HEK293 (cell line): ENCODE results near the gene BRI3BP.

ENCODE experiments used
- BCL11B ChIP-seq: fragments of 450-650 bp; formaldehyde crosslinking; IDR thresholded peaks from 2 replicates; pipeline ENCODE4 v1.5.1; 2016; ENCODE audit warnings: low read depth, missing biosample characterization, missing genetic modification characterization
- CTCF ChIP-seq: fragments of 450-650 bp; formaldehyde crosslinking; IDR thresholded peaks from 2 replicates; pipeline ENCODE4 v1.5.1; 2016; ENCODE audit warnings: missing biosample characterization, missing genetic modification characterization
- GFI1B ChIP-seq: fragments of 450-650 bp; formaldehyde crosslinking; IDR thresholded peaks from 2 replicates; pipeline ENCODE4 v1.5.1; 2016; ENCODE audit warnings: missing biosample characterization, missing genetic modification characterization
- GLI2 ChIP-seq: fragments of 450-650 bp; formaldehyde crosslinking; IDR thresholded peaks from 2 replicates; pipeline ENCODE4; 2017; ENCODE audit warnings: missing biosample characterization, missing genetic modification characterization, low read depth, borderline replicate concordance
- GLIS2 ChIP-seq: fragments of 450-650 bp; formaldehyde crosslinking; IDR thresholded peaks from 2 replicates; pipeline ENCODE4 v1.5.1; 2016; ENCODE audit warnings: missing biosample characterization, missing genetic modification characterization
- HOXC10 ChIP-seq: sonication (generic); formaldehyde crosslinking; IDR thresholded peaks from 2 replicates; pipeline ENCODE4 v1.8.1; 2023; ENCODE audit warnings: mild to moderate bottlenecking, missing genetic modification reagents
- KLF1 ChIP-seq: fragments of 450-650 bp; formaldehyde crosslinking; IDR thresholded peaks from 2 replicates; pipeline ENCODE4 v1.5.1; 2016; ENCODE audit warnings: missing biosample characterization, missing genetic modification characterization
- KLF9 ChIP-seq: fragments of 450-650 bp; formaldehyde crosslinking; IDR thresholded peaks from 2 replicates; pipeline ENCODE4 v1.5.1; 2016; ENCODE audit warnings: missing biosample characterization, missing genetic modification characterization, low read depth
- PRDM1 ChIP-seq: fragments of 450-650 bp; formaldehyde crosslinking; IDR thresholded peaks from 2 replicates; pipeline ENCODE4; 2016; ENCODE audit warnings: missing biosample characterization, missing genetic modification characterization
- RBAK ChIP-seq: fragments of 450-650 bp; formaldehyde crosslinking; IDR thresholded peaks from 2 replicates; pipeline ENCODE4 v1.5.1; 2016; ENCODE audit warnings: missing biosample characterization, missing genetic modification characterization
- SCRT2 ChIP-seq: fragments of 450-650 bp; formaldehyde crosslinking; IDR thresholded peaks from 2 replicates; pipeline ENCODE4 v1.5.1; 2016; ENCODE audit warnings: missing biosample characterization, missing genetic modification characterization
- SP2 ChIP-seq: fragments of 450-650 bp; formaldehyde crosslinking; IDR thresholded peaks from 2 replicates; pipeline ENCODE4 v1.5.1; 2016; ENCODE audit warnings: missing biosample characterization, missing genetic modification characterization
- SP7 ChIP-seq: fragments of 450-650 bp; formaldehyde crosslinking; IDR thresholded peaks from 2 replicates; pipeline ENCODE4 v1.5.1; 2016; ENCODE audit warnings: missing biosample characterization, missing genetic modification characterization
- YY1 ChIP-seq: fragments of 450-650 bp; formaldehyde crosslinking; IDR thresholded peaks from 2 replicates; pipeline ENCODE4 v1.5.1; 2018; ENCODE audit warnings: missing biosample characterization, missing genetic modification characterization
- ZBTB1 ChIP-seq: fragments of 450-650 bp; formaldehyde crosslinking; IDR thresholded peaks from 2 replicates; pipeline ENCODE4 v1.5.1; 2016; ENCODE audit warnings: missing biosample characterization, missing genetic modification characterization
- ZIC2 ChIP-seq: fragments of 450-650 bp; formaldehyde crosslinking; IDR thresholded peaks from 2 replicates; pipeline ENCODE4 v1.5.1; 2016; ENCODE audit warnings: missing biosample characterization, missing genetic modification characterization
- ZNF19 ChIP-seq: fragments of 450-650 bp; formaldehyde crosslinking; IDR thresholded peaks from 2 replicates; pipeline ENCODE4; 2016; ENCODE audit warnings: missing biosample characterization, missing genetic modification characterization, low read depth
- ZNF24 ChIP-seq: fragments of 450-650 bp; formaldehyde crosslinking; IDR thresholded peaks from 2 replicates; pipeline ENCODE4 v1.5.1; 2016; ENCODE audit warnings: missing biosample characterization, missing genetic modification characterization
- ZNF335 ChIP-seq: fragments of 450-650 bp; formaldehyde crosslinking; conservative IDR thresholded peaks from 2 replicates; pipeline ENCODE4 v1.5.1; 2016; ENCODE audit warnings: missing biosample characterization, missing genetic modification characterization
- ZNF394 ChIP-seq: fragments of 450-650 bp; formaldehyde crosslinking; IDR thresholded peaks from 2 replicates; pipeline ENCODE4 v1.5.1; 2016; ENCODE audit warnings: missing biosample characterization, missing genetic modification characterization, mild to moderate bottlenecking, moderate library complexity, borderline replicate concordance
- ZNF473 ChIP-seq: fragments of 450-650 bp; formaldehyde crosslinking; IDR thresholded peaks from 2 replicates; pipeline ENCODE4 v1.5.1; 2017; ENCODE audit warnings: missing biosample characterization, missing genetic modification characterization
- ZNF561 ChIP-seq: fragments of 450-650 bp; IDR thresholded peaks from 2 replicates; pipeline ENCODE4 v1.5.1; 2018; ENCODE audit warnings: missing biosample characterization, missing genetic modification characterization, borderline replicate concordance
- ZNF600 ChIP-seq: fragments of 450-650 bp; formaldehyde crosslinking; IDR thresholded peaks from 2 replicates; pipeline ENCODE4 v1.5.1; 2016; ENCODE audit warnings: missing biosample characterization, missing genetic modification characterization
- ZNF610 ChIP-seq: fragments of 450-650 bp; formaldehyde crosslinking; IDR thresholded peaks from 2 replicates; pipeline ENCODE4 v1.5.1; 2016; ENCODE audit warnings: missing biosample characterization, missing genetic modification characterization, borderline replicate concordance
- ZNF670 ChIP-seq: fragments of 450-650 bp; formaldehyde crosslinking; IDR thresholded peaks from 2 replicates; pipeline ENCODE4 v1.5.1; 2016; ENCODE audit warnings: missing biosample characterization, missing genetic modification characterization, low read depth
- ZNF791 ChIP-seq: fragments of 450-650 bp; formaldehyde crosslinking; IDR thresholded peaks from 2 replicates; pipeline ENCODE4 v1.5.1; 2016; ENCODE audit warnings: missing biosample characterization, missing genetic modification characterization
- TF ChIP-seq, protein P1 (sequence below): fragments of 450-650 bp; formaldehyde crosslinking; IDR thresholded peaks from 2 replicates; pipeline ENCODE4 v1.5.1; 2016; ENCODE audit warnings: missing biosample characterization, missing genetic modification characterization
- TF ChIP-seq, protein P2 (sequence below): fragments of 450-650 bp; formaldehyde crosslinking; IDR thresholded peaks from 2 replicates; pipeline ENCODE4 v1.5.1; 2017; ENCODE audit warnings: missing biosample characterization, missing genetic modification characterization
- TF ChIP-seq, protein P3 (sequence below): IDR thresholded peaks from 2 replicates; pipeline ENCODE4 v1.6.1; 2011; ENCODE audit warnings: mild to moderate bottlenecking, low read depth, low read length, borderline replicate concordance
- TF ChIP-seq, protein P4 (sequence below): fragments of 450-650 bp; formaldehyde crosslinking; IDR thresholded peaks from 2 replicates; pipeline ENCODE4 v1.5.1; 2017; ENCODE audit warnings: missing biosample characterization, missing genetic modification characterization

The BRI3BP gene

GRCh38 chr12:125065021-125065918 lies 71.8 kb downstream of the BRI3BP start, which contains the start of gene AACS (continued):
- TF ChIP-seq GLI2 (tag by site-specific recombination), result no peak
- no peak for TF ChIP-seq GLIS2 (tag by site-specific recombination)
- peak; percentile 16; the same call in 1 of the 2 replicates for TF ChIP-seq YY1
- TF ChIP-seq ZNF791 (tag by site-specific recombination), result no peak
- TF ChIP-seq, protein P1, sequence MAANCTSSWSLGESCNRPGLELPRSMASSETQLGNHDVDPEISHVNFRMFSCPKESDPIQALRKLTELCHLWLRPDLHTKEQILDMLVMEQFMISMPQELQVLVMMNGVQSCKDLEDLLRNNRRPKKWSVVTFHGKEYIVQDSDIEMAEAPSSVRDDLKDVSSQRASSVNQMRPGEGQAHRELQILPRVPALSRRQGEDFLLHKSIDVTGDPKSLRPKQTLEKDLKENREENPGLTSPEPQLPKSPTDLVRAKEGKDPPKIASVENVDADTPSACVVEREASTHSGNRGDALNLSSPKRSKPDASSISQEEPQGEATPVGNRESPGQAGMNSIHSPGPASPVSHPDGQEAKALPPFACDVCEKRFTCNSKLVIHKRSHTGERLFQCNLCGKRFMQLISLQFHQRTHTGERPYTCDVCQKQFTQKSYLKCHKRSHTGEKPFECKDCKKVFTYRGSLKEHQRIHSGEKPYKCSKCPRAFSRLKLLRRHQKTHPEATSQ, result no peak
- TF ChIP-seq ZNF24 (tag by site-specific recombination), result peak; percentile 97
- TF ChIP-seq ZNF600 (tag by site-specific recombination), result 0 out of 2 replicates have a peak, but pooled peaks have one; percentile 6
- TF ChIP-seq PRDM1 (tag by site-specific recombination), result no peak
- TF ChIP-seq, protein P2, sequence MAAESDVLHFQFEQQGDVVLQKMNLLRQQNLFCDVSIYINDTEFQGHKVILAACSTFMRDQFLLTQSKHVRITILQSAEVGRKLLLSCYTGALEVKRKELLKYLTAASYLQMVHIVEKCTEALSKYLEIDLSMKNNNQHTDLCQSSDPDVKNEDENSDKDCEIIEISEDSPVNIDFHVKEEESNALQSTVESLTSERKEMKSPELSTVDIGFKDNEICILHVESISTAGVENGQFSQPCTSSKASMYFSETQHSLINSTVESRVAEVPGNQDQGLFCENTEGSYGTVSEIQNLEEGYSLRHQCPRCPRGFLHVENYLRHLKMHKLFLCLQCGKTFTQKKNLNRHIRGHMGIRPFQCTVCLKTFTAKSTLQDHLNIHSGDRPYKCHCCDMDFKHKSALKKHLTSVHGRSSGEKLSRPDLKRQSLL, result peak; percentile 96
- TF ChIP-seq SP7 (tag by site-specific recombination), result peak; percentile 25; the same call in 1 of the 2 replicates
- no peak for TF ChIP-seq ZNF670 (tag by site-specific recombination)
- TF ChIP-seq KLF1 (tag by site-specific recombination), result peak; percentile 50; the same call in 1 of the 2 replicates
- TF ChIP-seq CTCF, result peak; percentile 63
- no peak for TF ChIP-seq HOXC10 (CRISPR knock-in tag)
- no peak for TF ChIP-seq ZBTB1 (tag by site-specific recombination)
- TF ChIP-seq ZNF394 (tag by site-specific recombination), result no peak
- TF ChIP-seq ZNF473 (tag by site-specific recombination), result no peak
- TF ChIP-seq, protein P3, sequence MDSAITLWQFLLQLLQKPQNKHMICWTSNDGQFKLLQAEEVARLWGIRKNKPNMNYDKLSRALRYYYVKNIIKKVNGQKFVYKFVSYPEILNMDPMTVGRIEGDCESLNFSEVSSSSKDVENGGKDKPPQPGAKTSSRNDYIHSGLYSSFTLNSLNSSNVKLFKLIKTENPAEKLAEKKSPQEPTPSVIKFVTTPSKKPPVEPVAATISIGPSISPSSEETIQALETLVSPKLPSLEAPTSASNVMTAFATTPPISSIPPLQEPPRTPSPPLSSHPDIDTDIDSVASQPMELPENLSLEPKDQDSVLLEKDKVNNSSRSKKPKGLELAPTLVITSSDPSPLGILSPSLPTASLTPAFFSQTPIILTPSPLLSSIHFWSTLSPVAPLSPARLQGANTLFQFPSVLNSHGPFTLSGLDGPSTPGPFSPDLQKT, result no peak
- TF ChIP-seq ZNF19 (tag by site-specific recombination), result no peak
- no peak for TF ChIP-seq RBAK
- peak; percentile 68 for TF ChIP-seq SP2 (tag by site-specific recombination)
- 0 out of 2 replicates have a peak, but pooled peaks have one; percentile 39 for TF ChIP-seq ZNF561 (tag by site-specific recombination)
- peak; percentile 49; the same call in 1 of the 2 replicates for TF ChIP-seq ZNF335 (tag by site-specific recombination)
- TF ChIP-seq, protein P4, sequence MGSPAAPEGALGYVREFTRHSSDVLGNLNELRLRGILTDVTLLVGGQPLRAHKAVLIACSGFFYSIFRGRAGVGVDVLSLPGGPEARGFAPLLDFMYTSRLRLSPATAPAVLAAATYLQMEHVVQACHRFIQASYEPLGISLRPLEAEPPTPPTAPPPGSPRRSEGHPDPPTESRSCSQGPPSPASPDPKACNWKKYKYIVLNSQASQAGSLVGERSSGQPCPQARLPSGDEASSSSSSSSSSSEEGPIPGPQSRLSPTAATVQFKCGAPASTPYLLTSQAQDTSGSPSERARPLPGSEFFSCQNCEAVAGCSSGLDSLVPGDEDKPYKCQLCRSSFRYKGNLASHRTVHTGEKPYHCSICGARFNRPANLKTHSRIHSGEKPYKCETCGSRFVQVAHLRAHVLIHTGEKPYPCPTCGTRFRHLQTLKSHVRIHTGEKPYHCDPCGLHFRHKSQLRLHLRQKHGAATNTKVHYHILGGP (tag by site-specific recombination), result no peak
- TF ChIP-seq BCL11B (tag by site-specific recombination), result no peak
- no peak for TF ChIP-seq ZIC2 (tag by site-specific recombination)
- TF ChIP-seq GFI1B, result no peak
- peak; percentile 76 for TF ChIP-seq KLF9
- 0 out of 2 replicates have a peak, but pooled peaks have one; percentile 16 for TF ChIP-seq ZNF610
- TF ChIP-seq SCRT2 (tag by site-specific recombination), result peak; percentile 37; the same call in 1 of the 2 replicates
